WTC11 (cell line): Measurements from ENCODE around the gene EFCAB14.

Experiments used
- CBFB ChIP-seq: sonication (generic); formaldehyde crosslinking; IDR thresholded peaks from 2 replicates; pipeline ENCODE4 v1.8.1; 2022; ENCODE audit warnings: mild to moderate bottlenecking, low read depth, missing genetic modification reagents
- CTCF ChIP-seq: fragments of 200-600 bp; IDR thresholded peaks from 2 replicates; pipeline ENCODE4 v1.8.0; 2022; ENCODE audit warnings: antibody characterized with exemption
- ETV6 ChIP-seq: sonication (generic); formaldehyde crosslinking; IDR thresholded peaks from 2 replicates; pipeline ENCODE4 v1.8.1; 2022; ENCODE audit warnings: mild to moderate bottlenecking, missing genetic modification reagents
- FOXK1 ChIP-seq: sonication (generic); formaldehyde crosslinking; IDR thresholded peaks from 2 replicates; pipeline ENCODE4 v1.8.0; 2022; ENCODE audit warnings: mild to moderate bottlenecking, moderate library complexity, missing genetic modification reagents
- JUN ChIP-seq: sonication (generic); formaldehyde crosslinking; IDR thresholded peaks from 2 replicates; pipeline ENCODE4 v1.8.0; 2023; ENCODE audit warnings: mild to moderate bottlenecking, missing genetic modification reagents
- MAX ChIP-seq: sonication (generic); formaldehyde crosslinking; IDR thresholded peaks from 2 replicates; pipeline ENCODE4 v1.8.0; 2022; ENCODE audit warnings: mild to moderate bottlenecking, missing genetic modification reagents
- NFYB ChIP-seq: sonication (generic); formaldehyde crosslinking; conservative IDR thresholded peaks from 2 replicates; pipeline ENCODE4 v1.8.0; 2022; ENCODE audit warnings: low read depth, missing genetic modification reagents
- ZNF317 ChIP-seq: sonication (generic); formaldehyde crosslinking; IDR thresholded peaks from 2 replicates; pipeline ENCODE4 v1.8.1; 2023; ENCODE audit warnings: low read depth, mild to moderate bottlenecking, moderate library complexity, missing genetic modification reagents, borderline replicate concordance
- ZNF396 ChIP-seq: fragments of 250-450 bp; sonication (Bioruptor Pico); IDR thresholded peaks from 2 replicates; pipeline ENCODE4 v1.8.0; 2021; ENCODE audit warnings: mild to moderate bottlenecking, moderate library complexity, borderline replicate concordance
- TF ChIP-seq, protein P1 (sequence below): fragments of 250-450 bp; sonication (Bioruptor Pico); IDR thresholded peaks from 2 replicates; pipeline ENCODE4 v1.9.0; 2021; ENCODE audit warnings: mild to moderate bottlenecking
- TF ChIP-seq, protein P2 (sequence below): sonication (generic); formaldehyde crosslinking; IDR thresholded peaks from 2 replicates; pipeline ENCODE4 v1.8.0; 2022; ENCODE audit warnings: mild to moderate bottlenecking, missing genetic modification reagents
- TF ChIP-seq, protein P3 (sequence below): sonication (generic); formaldehyde crosslinking; IDR thresholded peaks from 2 replicates; pipeline ENCODE4 v1.8.0; 2023; ENCODE audit warnings: mild to moderate bottlenecking, missing genetic modification reagents

- TF ChIP-seq CTCF = peak; percentile 53
- no peak for TF ChIP-seq ZNF396 (CRISPR knock-in tag)
- TF ChIP-seq CBFB = no peak
- TF ChIP-seq, protein P1, sequence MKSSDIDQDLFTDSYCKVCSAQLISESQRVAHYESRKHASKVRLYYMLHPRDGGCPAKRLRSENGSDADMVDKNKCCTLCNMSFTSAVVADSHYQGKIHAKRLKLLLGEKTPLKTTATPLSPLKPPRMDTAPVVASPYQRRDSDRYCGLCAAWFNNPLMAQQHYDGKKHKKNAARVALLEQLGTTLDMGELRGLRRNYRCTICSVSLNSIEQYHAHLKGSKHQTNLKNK = no peak
- TF ChIP-seq MAX = no peak
- no peak for TF ChIP-seq FOXK1 (CRISPR knock-in tag)
- TF ChIP-seq ZNF317 (CRISPR knock-in tag) = 0 out of 2 replicates have a peak, but pooled peaks have one; percentile 38
- TF ChIP-seq NFYB = no peak
- TF ChIP-seq ETV6 (CRISPR knock-in tag) = no peak
- TF ChIP-seq, protein P2, sequence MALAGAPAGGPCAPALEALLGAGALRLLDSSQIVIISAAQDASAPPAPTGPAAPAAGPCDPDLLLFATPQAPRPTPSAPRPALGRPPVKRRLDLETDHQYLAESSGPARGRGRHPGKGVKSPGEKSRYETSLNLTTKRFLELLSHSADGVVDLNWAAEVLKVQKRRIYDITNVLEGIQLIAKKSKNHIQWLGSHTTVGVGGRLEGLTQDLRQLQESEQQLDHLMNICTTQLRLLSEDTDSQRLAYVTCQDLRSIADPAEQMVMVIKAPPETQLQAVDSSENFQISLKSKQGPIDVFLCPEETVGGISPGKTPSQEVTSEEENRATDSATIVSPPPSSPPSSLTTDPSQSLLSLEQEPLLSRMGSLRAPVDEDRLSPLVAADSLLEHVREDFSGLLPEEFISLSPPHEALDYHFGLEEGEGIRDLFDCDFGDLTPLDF = no peak
- no peak for TF ChIP-seq JUN
- TF ChIP-seq, protein P3, sequence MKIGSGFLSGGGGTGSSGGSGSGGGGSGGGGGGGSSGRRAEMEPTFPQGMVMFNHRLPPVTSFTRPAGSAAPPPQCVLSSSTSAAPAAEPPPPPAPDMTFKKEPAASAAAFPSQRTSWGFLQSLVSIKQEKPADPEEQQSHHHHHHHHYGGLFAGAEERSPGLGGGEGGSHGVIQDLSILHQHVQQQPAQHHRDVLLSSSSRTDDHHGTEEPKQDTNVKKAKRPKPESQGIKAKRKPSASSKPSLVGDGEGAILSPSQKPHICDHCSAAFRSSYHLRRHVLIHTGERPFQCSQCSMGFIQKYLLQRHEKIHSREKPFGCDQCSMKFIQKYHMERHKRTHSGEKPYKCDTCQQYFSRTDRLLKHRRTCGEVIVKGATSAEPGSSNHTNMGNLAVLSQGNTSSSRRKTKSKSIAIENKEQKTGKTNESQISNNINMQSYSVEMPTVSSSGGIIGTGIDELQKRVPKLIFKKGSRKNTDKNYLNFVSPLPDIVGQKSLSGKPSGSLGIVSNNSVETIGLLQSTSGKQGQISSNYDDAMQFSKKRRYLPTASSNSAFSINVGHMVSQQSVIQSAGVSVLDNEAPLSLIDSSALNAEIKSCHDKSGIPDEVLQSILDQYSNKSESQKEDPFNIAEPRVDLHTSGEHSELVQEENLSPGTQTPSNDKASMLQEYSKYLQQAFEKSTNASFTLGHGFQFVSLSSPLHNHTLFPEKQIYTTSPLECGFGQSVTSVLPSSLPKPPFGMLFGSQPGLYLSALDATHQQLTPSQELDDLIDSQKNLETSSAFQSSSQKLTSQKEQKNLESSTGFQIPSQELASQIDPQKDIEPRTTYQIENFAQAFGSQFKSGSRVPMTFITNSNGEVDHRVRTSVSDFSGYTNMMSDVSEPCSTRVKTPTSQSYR (CRISPR knock-in tag) = no peak
These were observed 6.2 kb upstream of the EFCAB14 start for GRCh38 chr1:46724991-46725735.
